Mammary epithelial cell (primary cell): ENCODE measurements around the gene TRIM17.

ENCODE experiments used
- EZH2 ChIP-seq: IDR thresholded peaks from 2 replicates; pipeline ENCODE4 v1.6.1; 2012; ENCODE audit warnings: low read length, inconsistent platforms, borderline replicate concordance
- TF ChIP-seq, protein P1 (sequence below), 2 donors: IDR thresholded peaks in 1 of 2; conservative IDR thresholded peaks in 1 of 2; 2 replicates each; pipeline ENCODE4 v1.5.1; 2011 to 2012; ENCODE audit warnings: inconsistent platforms in 2 of 2, low read length in 2 of 2, mild to moderate bottlenecking in 2 of 2, control low read depth in 1 of 2, low read depth in 1 of 2; ENCODE audit not compliant: insufficient read depth in 1 of 2; ENCODE audit errors: extremely low read depth in 1 of 2

DNA sequence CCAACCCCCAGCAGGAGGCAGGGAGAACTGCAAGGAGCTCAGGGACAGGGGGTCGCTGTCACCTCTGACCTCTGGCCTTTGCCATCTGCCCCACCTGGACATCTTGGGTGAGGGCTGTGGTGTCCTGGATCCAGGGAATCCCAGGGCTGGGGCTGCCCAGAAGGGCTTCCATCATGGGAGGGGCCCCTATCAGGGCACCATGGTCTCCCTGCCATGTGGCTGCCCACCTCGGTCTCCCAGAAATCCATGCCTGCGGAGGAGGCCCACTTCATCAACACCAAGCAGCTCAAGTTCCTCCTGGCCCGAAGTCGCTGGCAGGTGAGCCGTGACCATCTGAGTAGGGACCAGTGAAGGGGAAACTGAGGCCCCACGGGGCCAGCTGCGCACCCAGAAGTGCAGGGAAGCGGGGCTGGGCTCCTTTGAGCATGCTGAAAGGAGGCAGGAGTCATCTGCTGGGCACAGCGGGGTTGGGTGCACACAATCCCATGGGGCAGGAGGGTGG lies 46.2 kb downstream of the TRIM17 start:
- TF ChIP-seq, protein P1, sequence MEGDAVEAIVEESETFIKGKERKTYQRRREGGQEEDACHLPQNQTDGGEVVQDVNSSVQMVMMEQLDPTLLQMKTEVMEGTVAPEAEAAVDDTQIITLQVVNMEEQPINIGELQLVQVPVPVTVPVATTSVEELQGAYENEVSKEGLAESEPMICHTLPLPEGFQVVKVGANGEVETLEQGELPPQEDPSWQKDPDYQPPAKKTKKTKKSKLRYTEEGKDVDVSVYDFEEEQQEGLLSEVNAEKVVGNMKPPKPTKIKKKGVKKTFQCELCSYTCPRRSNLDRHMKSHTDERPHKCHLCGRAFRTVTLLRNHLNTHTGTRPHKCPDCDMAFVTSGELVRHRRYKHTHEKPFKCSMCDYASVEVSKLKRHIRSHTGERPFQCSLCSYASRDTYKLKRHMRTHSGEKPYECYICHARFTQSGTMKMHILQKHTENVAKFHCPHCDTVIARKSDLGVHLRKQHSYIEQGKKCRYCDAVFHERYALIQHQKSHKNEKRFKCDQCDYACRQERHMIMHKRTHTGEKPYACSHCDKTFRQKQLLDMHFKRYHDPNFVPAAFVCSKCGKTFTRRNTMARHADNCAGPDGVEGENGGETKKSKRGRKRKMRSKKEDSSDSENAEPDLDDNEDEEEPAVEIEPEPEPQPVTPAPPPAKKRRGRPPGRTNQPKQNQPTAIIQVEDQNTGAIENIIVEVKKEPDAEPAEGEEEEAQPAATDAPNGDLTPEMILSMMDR (conservative IDR thresholded peaks at IDR 0.05 in 1 of 2, IDR thresholded peaks at IDR 0.05 in 1 of 2; ENCODE audit: extremely low read depth in 1 of 2, insufficient read depth in 1 of 2, low read depth in 1 of 2, low read length in 2 of 2) = no peak
- TF ChIP-seq EZH2 = no peak
